ENCODE results near the gene ZNF124. TPM values are rescaled to one million over a fixed set of nuclear protein-coding genes. Genes with fewer than 3 reads are reported as not detected.

ZNF124 gene
- total RNA-seq: 24.7 and 35.1 TPM in 2 replicates

DNA sequence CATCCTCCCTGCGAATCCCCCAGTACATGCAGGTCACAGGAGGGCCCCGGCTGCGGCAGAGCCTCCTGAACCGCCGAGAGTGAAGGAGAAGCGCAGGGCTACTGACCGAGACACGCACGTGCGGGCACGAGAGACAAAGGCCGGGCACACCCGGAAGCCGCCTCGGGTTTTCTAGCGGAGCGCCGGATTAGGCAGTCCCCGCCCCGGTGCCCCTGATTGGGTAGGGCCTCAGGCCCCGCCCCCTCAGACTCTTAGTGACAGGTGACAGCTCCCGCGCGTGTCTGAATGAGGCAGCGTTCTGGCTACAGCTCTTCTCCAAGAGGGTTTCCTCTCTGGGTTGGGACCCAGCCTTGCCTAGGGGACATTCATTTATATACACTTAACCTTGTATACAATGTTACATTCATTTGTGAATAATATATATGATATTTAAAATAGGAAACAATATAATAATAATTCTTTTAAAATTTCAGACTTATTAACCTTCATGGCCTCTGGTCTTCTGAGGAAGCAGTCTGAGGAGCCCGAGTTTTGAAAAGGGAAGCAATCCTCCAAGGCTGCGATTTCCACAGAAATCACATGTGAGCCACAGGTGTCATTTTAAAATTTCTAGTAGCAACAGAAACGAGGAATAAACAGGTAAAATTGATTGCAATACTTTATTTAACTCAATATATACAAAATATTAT, at the start of gene ZNF124:
Gene ZNF124, minus strand, starts transcription at position 146 of the 689 bp plus-strand sequence. Its CDS starts 143 bp downstream, at position 3.

Other genes starting within 250 kb of the ZNF124 start
- 13.4 and 14.9 TPM in 2 replicates for gene AHCTF1, start 240.1 kb downstream of the ZNF124 start, total RNA-seq
- gene ZNF695, start 164.0 kb downstream of the ZNF124 start, total RNA-seq: 1.1 and 1.3 TPM in 2 replicates
- 1.1 and 2.0 TPM in 2 replicates for gene ZNF670, start 93.2 kb downstream of the ZNF124 start, total RNA-seq
- gene ZNF669, start 67.7 kb downstream of the ZNF124 start, total RNA-seq: 7.5 and 11.7 TPM in 2 replicates
- gene VN1R5, start 84.1 kb upstream of the ZNF124 start, total RNA-seq: not detected in 2 replicates
- 9.1 and 12.0 TPM in 2 replicates for gene ZNF496, start 159.8 kb upstream of the ZNF124 start, total RNA-seq
- not detected in 2 replicates for gene NLRP3, start 244.2 kb upstream of the ZNF124 start, total RNA-seq

All from bronchial smooth muscle cell (primary cell).